ENCODE results near the gene SLC13A5. TPM values are rescaled to one million over a fixed set of nuclear protein-coding genes. Genes with fewer than 3 reads are reported as not detected.

SLC13A5 gene
- polyA plus RNA-seq, 3 donors: not detected

DNA sequence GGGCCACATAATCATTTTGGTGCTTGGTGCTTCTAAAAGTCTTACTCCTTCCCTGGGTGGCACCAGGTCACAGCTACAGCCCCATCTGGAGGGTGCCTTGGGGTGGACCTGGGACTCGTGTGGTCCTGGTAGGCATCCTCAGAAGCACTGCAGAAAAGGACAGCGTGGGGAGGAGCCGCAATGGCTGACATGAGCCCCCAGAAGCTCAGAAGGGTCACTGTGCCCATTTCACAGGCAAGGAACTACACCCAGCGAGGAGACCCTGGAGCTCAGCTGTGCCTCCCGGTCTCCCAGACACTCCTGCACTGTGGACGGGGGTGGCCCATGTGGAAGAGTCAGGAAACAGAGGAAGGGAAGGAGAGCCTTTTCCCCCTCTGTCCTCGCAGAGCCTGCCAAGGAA is 35.2 kb downstream of the SLC13A5 start:
- H3K4me3 Mint-ChIP-seq: peak overlapping the region in 1 of 2 donors; percentile 43
- no peaks in the 10 kb centered on the region for H3K36me3 ChIP-seq (replicated peaks in 1 of 2; ENCODE audit: control insufficient read depth in 1 of 2, insufficient read depth in 2 of 2, low read length in 2 of 2)
- DNase-seq: no peak
- H3K4me3 ChIP-seq (replicated peaks in 1 of 3; ENCODE audit: low read depth in 2 of 3, low read length in 3 of 3): no peak overlapping the region
- H3K4me1 ChIP-seq (ENCODE audit: control insufficient read depth in 1 of 2, insufficient read depth in 2 of 2, low read length in 2 of 2): no peaks in the 10 kb centered on the region
- H3K27me3 Mint-ChIP-seq (ENCODE audit: low read depth in 3 of 3): peaks cover 47 to 69% (median 67%) of the 10 kb centered on the region in 3 donors
- H3K79me2 ChIP-seq (ENCODE audit: insufficient read depth, low read length): no peaks in the 10 kb centered on the region
- intact Hi-C loops (cut with micrococcal nuclease): no loop called here
- no peak overlapping the region for H3K4me2 ChIP-seq (replicated peaks; ENCODE audit: extremely low read depth, low read length, poor library complexity, severe bottlenecking)
- no peak overlapping the region for H3K27ac Mint-ChIP-seq
- H4K20me1 ChIP-seq (ENCODE audit: insufficient read depth, low read length): no peaks in the 10 kb centered on the region
- TF ChIP-seq, protein P1, sequence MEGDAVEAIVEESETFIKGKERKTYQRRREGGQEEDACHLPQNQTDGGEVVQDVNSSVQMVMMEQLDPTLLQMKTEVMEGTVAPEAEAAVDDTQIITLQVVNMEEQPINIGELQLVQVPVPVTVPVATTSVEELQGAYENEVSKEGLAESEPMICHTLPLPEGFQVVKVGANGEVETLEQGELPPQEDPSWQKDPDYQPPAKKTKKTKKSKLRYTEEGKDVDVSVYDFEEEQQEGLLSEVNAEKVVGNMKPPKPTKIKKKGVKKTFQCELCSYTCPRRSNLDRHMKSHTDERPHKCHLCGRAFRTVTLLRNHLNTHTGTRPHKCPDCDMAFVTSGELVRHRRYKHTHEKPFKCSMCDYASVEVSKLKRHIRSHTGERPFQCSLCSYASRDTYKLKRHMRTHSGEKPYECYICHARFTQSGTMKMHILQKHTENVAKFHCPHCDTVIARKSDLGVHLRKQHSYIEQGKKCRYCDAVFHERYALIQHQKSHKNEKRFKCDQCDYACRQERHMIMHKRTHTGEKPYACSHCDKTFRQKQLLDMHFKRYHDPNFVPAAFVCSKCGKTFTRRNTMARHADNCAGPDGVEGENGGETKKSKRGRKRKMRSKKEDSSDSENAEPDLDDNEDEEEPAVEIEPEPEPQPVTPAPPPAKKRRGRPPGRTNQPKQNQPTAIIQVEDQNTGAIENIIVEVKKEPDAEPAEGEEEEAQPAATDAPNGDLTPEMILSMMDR (IDR thresholded peaks at IDR 0.05): no peak
- no peak overlapping the region for H3K27ac ChIP-seq (ENCODE audit: low read depth in 1 of 2, low read length in 2 of 2)
- peaks cover 3% of the 10 kb centered on the region for H3K4me1 Mint-ChIP-seq
- peaks cover 7 to 34% of the 10 kb centered on the region in 2 donors for H3K27me3 ChIP-seq (ENCODE audit: control insufficient read depth in 2 of 2, insufficient read depth in 2 of 2, low read length in 2 of 2)
- H3K9me3 ChIP-seq (replicated peaks in 1 of 2; ENCODE audit: control insufficient read depth in 1 of 2, insufficient read depth in 1 of 2, low read length in 2 of 2): no peaks in the 10 kb centered on the region
- H3K36me3 Mint-ChIP-seq: no peaks in the 10 kb centered on the region
- 87% methylated on average over 4 of the region's 7 CpGs for WGBS (ENCODE audit: insufficient coverage)
- H3K9me3 Mint-ChIP-seq: no peaks in the 10 kb centered on the region
- no peak overlapping the region for H2AFZ ChIP-seq (ENCODE audit: insufficient read depth, low read depth, low read length, poor library complexity, severe bottlenecking)
- no peak overlapping the region for H3K9ac ChIP-seq (ENCODE audit: insufficient read depth, low read length, poor library complexity, severe bottlenecking)

DNA sequence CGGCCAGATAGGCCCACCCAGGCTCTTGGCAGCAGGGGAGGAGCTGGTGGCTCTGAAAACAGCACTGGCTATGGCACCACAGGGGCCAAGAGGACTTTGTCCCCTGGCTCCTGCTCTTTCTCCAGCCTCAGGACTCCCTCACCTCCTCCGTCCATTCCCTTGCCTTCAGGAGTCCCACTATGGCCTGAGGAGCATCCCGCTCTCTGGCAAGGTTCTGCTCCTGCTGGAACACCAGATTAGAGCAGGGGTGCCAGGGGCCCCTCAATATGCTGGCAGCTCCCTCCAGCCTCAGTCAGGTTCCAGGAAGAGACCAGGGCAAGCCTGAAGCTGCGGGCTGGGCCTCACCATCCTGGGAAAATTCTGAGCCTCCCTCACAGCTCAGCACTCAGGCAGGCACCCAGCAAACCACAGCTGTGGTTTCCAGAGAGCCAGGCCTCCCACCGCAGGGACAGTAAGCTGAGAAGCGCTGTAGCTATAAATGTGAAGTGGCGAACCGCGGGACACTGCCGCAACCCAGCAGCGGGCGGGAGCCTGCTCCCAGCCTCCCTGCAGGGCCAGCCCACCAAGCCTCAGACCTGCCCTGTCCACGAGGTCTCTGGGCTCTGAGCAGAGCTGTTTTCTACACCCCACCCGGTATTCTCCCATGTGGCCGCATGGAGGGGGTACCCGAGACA is 35.9 kb downstream of the SLC13A5 start:
- Histone ChIP-seq H3K4me2 (replicated peaks; ENCODE audit: extremely low read depth, low read length, poor library complexity, severe bottlenecking) (no peak overlapping the region), H3K36me3 (replicated peaks in 1 of 2; ENCODE audit: control insufficient read depth in 1 of 2, insufficient read depth in 2 of 2, low read length in 2 of 2) (no peaks in the 10 kb centered on the region), H2AFZ (ENCODE audit: insufficient read depth, low read depth, low read length, poor library complexity, severe bottlenecking) (no peak overlapping the region), H3K27ac (ENCODE audit: low read depth in 1 of 2, low read length in 2 of 2) (no peak overlapping the region), H3K4me3 (replicated peaks in 1 of 3; ENCODE audit: low read depth in 2 of 3, low read length in 3 of 3) (no peak overlapping the region), H3K27me3 (ENCODE audit: control insufficient read depth in 2 of 2, insufficient read depth in 2 of 2, low read length in 2 of 2) (peaks cover 7 to 34% of the 10 kb centered on the region in 2 donors), H3K79me2 (ENCODE audit: insufficient read depth, low read length) (no peaks in the 10 kb centered on the region), H4K20me1 (ENCODE audit: insufficient read depth, low read length) (no peaks in the 10 kb centered on the region), H3K4me1 (ENCODE audit: control insufficient read depth in 1 of 2, insufficient read depth in 2 of 2, low read length in 2 of 2) (no peaks in the 10 kb centered on the region), H3K9ac (ENCODE audit: insufficient read depth, low read length, poor library complexity, severe bottlenecking) (no peak overlapping the region), H3K9me3 (replicated peaks in 1 of 2; ENCODE audit: control insufficient read depth in 1 of 2, insufficient read depth in 1 of 2, low read length in 2 of 2) (no peaks in the 10 kb centered on the region)
- Mint-ChIP-seq H3K4me1 (peaks cover 3% of the 10 kb centered on the region), H3K27me3 (ENCODE audit: low read depth in 3 of 3) (peaks cover 48 to 70% (median 68%) of the 10 kb centered on the region in 3 donors), H3K36me3 (no peaks in the 10 kb centered on the region), H3K4me3 (peak overlapping the region in 1 of 2 donors; percentile 43), H3K27ac (no peak overlapping the region), H3K9me3 (no peaks in the 10 kb centered on the region)
- no peak for DNase-seq
- intact Hi-C loops (cut with micrococcal nuclease): no loop called here
- 18% methylated on average over 9 of the region's 16 CpGs for WGBS (ENCODE audit: insufficient coverage)
- TF ChIP-seq, protein P1 (IDR thresholded peaks at IDR 0.05): no peak
